DOHH2 (cell line): ENCODE results near the gene TUBB3.

Experiments
- CTCF ChIP-seq: fragments of 200-600 bp; sonication (generic); IDR thresholded peaks from one replicate; pipeline ENCODE4 v1.5.1; 2014; ENCODE audit warnings: antibody characterized with exemption, mild to moderate bottlenecking, low read depth, low read length; ENCODE audit not compliant: poor library complexity, severe bottlenecking
- EZH2phosphoT487 ChIP-seq: fragments of 200-600 bp; sonication (generic); IDR thresholded peaks from 2 replicates; pipeline ENCODE4 v1.6.1; 2017; ENCODE audit warnings: borderline replicate concordance, mild to moderate bottlenecking, antibody characterized with exemption, low read length, moderate library complexity, mixed read lengths

- TF ChIP-seq CTCF (no peak), EZH2phosphoT487 (no peak)
These were observed 33.5 kb downstream of the TUBB3 start for GRCh38 chr16:89956505-89957215.
